GM21423 (cell line): ENCODE measurements around the gene RNU6-1.

Experiments
- ATAC-seq: cut with Tn5 transposase; IDR thresholded peaks from one replicate; pipeline ENCODE4 v1.9.1; 2021; ENCODE audit warnings: mild to moderate bottlenecking, moderate library complexity; ENCODE audit not compliant: unreplicated experiment

Gene RNU6-1

GRCh38 chr15:67839929-67840748 is at the start of gene RNU6-1:
Gene RNU6-1, minus strand, starts transcription at chr15:67840045.
- peak; percentile 78 for ATAC-seq

DNA sequence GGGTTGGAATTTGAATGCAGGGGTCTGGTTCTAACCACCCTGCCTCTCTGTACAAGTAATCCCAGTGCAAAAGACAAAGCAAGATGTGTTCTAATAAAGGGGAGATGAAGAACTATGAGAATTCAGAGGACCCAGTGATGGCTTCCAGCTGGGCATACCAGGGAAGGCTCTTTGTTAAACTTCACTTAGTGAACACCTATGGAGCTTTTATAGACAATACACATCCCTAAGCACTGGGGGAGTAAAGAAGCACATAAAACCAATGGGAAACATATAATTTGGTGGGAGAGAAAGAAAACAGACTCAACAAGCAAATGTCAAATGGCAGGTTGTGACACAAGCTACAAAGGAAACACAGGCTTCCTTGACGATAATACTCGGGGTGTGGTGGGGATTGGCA is 47.9 kb upstream of the RNU6-1 start:
- no peak for ATAC-seq

- no peak for ATAC-seq
Observed at GRCh38 chr15:67885861-67886260, 46.0 kb upstream of the RNU6-1 start.

- no peak for ATAC-seq
Observed at GRCh38 chr15:67885175-67885523, 45.3 kb upstream of the RNU6-1 start.

DNA sequence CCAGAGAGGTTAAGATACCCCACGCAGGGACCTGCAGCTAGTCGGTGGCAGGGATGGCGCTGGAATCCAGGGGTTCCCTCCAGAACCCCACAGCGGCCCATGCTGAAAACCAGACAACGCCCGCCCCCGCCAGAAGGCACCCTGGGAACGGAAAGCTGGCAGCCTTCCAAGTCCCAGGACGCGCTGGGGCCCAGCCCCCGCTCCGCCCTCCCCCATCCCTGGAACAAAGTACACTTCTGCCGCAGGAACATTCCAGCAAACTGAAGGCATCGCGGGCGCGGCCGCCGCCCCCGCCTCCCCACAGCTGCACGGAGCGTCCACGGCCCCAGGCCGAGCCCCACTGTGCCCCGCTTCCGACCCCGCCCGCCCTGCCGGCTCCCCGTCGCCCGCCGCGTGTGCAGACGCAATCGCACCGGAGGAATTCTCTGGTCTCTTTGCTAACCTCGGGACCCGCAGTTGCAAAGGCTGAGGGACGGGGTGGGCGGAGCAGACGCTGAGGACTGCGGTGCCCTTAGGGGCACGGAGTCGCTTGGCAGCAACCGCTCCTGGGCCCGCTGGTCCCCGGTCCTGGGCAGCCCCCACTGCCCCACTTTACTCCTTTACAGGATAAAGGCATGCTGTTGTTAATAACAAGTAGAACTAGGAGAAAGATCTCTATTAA is 44.8 kb upstream of the RNU6-1 start:
- ATAC-seq: no peak

DNA sequence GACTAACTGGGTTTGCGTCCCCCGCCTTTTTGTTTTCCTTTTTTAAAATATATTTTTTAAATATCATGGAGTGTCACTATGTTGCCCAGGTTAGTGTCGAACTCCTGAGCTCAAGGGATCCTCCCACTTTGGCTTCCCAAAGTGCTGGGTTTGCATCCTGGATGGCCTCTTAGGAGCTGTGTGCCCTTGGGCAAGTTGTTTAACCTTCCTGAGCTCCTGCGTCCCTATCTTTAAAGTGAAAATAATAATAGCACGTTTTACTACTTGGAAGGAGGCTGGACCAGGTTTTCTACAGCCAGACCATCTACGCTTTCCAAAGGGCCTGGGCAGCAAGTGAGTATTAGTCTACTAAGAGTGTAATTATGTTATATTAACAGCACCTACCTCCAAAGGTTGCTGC is 44.2 kb upstream of the RNU6-1 start:
- ATAC-seq: no peak

- ATAC-seq: no peak
Observed at GRCh38 chr15:67883234-67883773, 43.5 kb upstream of the RNU6-1 start.

GRCh38 chr15:67882487-67883233 is 42.8 kb upstream of the RNU6-1 start:
- no peak for ATAC-seq

DNA sequence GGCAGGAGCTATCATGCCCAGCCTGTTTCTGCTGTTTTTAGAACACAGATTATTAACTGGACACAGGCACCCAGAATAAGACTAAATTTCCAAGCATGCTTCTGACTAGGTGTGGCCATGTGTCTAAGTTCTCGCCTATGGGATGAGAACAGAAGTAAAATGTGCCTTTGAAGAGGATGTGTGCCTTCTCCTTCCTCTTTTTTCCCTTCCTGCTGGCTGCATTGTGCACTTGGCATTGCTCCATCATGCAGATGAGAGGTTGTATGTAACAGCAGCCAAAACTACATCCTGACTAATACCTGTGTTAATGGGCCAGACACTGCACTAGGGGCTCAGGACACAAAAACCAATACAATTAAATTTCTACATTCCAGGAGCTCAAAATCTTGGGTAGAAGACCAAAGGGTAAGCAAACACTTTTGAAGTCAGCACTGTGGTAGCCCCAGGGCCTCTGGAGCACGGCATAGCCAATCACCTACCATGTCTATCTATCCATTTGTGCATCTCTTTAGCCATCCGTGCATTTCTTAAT is 40.9 kb upstream of the RNU6-1 start:
- ATAC-seq: no peak

- no peak for ATAC-seq
Observed at GRCh38 chr15:67879440-67880129, 39.7 kb upstream of the RNU6-1 start.

GRCh38 chr15:67878712-67879206 is 38.9 kb upstream of the RNU6-1 start:
- no peak for ATAC-seq

- ATAC-seq: no peak
Observed at GRCh38 chr15:67873777-67874176, 33.9 kb upstream of the RNU6-1 start.

- ATAC-seq: no peak
Observed at GRCh38 chr15:67870868-67871408, 31.1 kb upstream of the RNU6-1 start.

DNA sequence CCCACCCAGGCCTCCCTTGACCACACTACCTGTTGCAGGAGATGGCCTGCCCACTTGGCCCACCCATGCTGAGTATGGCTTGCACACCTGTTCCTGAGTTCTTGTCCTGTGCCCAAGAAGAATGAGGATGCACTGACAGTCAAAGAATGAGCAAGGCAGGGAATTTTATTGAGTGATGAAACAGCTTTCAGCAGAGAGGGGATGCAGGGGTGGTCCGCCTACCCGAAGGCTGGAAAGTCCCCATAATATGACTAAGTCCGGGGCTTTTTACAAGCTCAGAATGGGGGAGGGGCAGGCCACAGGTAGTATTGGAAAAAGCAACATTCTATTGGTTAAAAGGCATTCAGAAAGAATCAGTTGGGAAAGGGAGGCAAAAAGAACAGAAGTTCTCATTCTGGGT is 29.9 kb upstream of the RNU6-1 start:
- no peak for ATAC-seq

- no peak for ATAC-seq
Observed at GRCh38 chr15:67865766-67866165, 25.9 kb upstream of the RNU6-1 start.

DNA sequence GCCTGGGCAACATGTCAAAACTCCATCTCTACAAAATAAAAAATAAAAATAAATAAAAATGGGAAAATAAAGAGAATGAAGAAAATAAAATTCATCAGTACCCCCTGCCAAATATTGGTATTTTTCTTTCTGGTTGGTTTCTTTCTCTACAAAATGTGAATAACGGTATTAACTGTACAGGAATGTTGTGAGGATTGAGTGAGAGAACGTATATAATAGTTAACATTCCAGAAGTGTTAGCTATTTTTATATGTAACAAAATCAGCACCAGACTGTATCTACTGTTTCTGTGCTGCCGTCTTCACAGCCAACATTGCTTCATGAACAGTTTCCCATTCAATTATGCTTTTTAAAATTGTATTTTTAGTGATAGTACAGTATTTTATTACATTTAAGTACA is 25.5 kb upstream of the RNU6-1 start:
- no peak for ATAC-seq

DNA sequence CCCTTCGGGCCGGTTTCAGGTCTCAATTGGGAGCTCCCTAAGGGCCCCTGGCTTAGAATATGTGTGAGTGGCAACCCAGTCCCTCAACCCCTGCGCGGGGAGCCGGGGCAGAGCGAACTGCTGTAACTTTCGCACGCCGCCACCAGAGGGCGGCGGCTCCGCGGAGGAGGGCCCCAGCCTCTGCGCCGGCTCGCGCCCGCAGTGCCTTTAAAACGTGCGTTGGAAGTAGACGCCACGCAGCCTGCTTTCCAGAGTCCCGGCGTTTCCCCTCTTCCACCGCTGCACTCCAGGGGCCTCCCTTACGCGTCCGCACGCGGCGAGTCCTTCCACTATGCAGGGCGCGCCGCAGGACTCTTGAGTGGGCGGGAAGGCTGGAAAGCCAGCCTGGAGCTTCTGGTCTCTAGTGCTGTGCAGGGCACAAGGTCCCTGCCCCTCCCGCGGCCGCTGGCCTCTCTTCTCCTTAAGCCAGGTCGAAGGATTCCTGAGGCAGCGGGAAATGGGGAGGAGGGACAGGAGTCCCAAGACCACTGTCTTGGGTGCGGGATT is 23.7 kb upstream of the RNU6-1 start:
- ATAC-seq: peak; percentile 66

- ATAC-seq: no peak
Observed at GRCh38 chr15:67862750-67863441, 23.1 kb upstream of the RNU6-1 start.

GRCh38 chr15:67861983-67862382 is 22.1 kb upstream of the RNU6-1 start:
- ATAC-seq: no peak
